Stimulated activated CD8-positive, alpha-beta memory T cell treated with anti-CD3 and anti-CD28 coated beads, Interleukin-15, amount 100 ng/mL, for 24 hours (primary cell): ENCODE measurements around the gene GRIN1.
A peak's percentile ranks its signal among the peaks of the same experiment; 100 is the strongest.
"Not testable (repeated sequence)": the region's sequence is repeated elsewhere in the genome, so short reads cannot be mapped to it uniquely, and the experiment has no call there.

Experiments used
- DNase-seq: peaks from one replicate; pipeline ENCODE4 v3.0.0-alpha.2; 2020; ENCODE audit warnings: low read depth

The GRIN1 gene

GRCh38 chr9:137128862-137129455 lies 10.0 kb upstream of the GRIN1 start:
- DNase-seq = no peak

GRCh38 chr9:137129456-137130175 lies 9.3 kb upstream of the GRIN1 start:
- peak; percentile 81 for DNase-seq

- DNase-seq = no peak
Observed at GRCh38 chr9:137130176-137130755, 8.7 kb upstream of the GRIN1 start.

- DNase-seq = no peak
Observed at GRCh38 chr9:137134191-137134590, 4.8 kb upstream of the GRIN1 start.

- not testable (repeated sequence) for DNase-seq
Observed at GRCh38 chr9:137135154-137135553, 3.8 kb upstream of the GRIN1 start.

GRCh38 chr9:137136261-137136880 lies 2.6 kb upstream of the GRIN1 start:
- DNase-seq = no peak

GRCh38 chr9:137136881-137137607 lies 1.9 kb upstream of the GRIN1 start:
- DNase-seq = no peak

GRCh38 chr9:137138058-137138721 lies 764 bp upstream of the GRIN1 start:
- DNase-seq = no peak

GRCh38 chr9:137139468-137140150 lies 655 bp downstream of the GRIN1 start:
- no peak for DNase-seq

GRCh38 chr9:137140151-137141012 lies 1.4 kb downstream of the GRIN1 start:
- no peak for DNase-seq

- DNase-seq = no peak
Observed at GRCh38 chr9:137141050-137141810, 2.3 kb downstream of the GRIN1 start.

GRCh38 chr9:137141976-137142936 lies 3.3 kb downstream of the GRIN1 start:
- no peak for DNase-seq

- no peak for DNase-seq
Observed at GRCh38 chr9:137143459-137143858, 4.5 kb downstream of the GRIN1 start.

GRCh38 chr9:137145731-137146526 lies 7.0 kb downstream of the GRIN1 start:
- DNase-seq = no peak

- no peak for DNase-seq
Observed at GRCh38 chr9:137146527-137146918, 7.6 kb downstream of the GRIN1 start.

- no peak for DNase-seq
Observed at GRCh38 chr9:137147091-137147792, 8.3 kb downstream of the GRIN1 start.

- no peak for DNase-seq
Observed at GRCh38 chr9:137147793-137148160, 8.8 kb downstream of the GRIN1 start.
